Upper lobe of right lung (tissue), 1 donor: ENCODE measurements around the gene RGS3. TPM values are rescaled to one million over a fixed set of nuclear protein-coding genes. Genes with fewer than 3 reads are reported as not detected.

Experiments used
- ATAC-seq: fragments of 200-7000 bp; cut with Tn5 transposase; one replicate; pipeline ENCODE4 v1.9.1; 2020; ENCODE audit warnings: mild to moderate bottlenecking, moderate library complexity
- DNase-seq: peaks from one replicate; pipeline ENCODE4 v3.0.0-alpha.2; 2020
- H3K27ac ChIP-seq: fragments of 200-600 bp; one replicate; pipeline ENCODE4 v1.8.0; 2022
- H3K27me3 ChIP-seq: fragments of 200-600 bp; one replicate; pipeline ENCODE4 v1.8.0; 2022; ENCODE audit warnings: mild to moderate bottlenecking
- H3K36me3 ChIP-seq: fragments of 200-600 bp; one replicate; pipeline ENCODE4 v1.8.0; 2022
- H3K4me1 ChIP-seq: fragments of 200-600 bp; one replicate; pipeline ENCODE4 v1.8.0; 2022
- H3K4me3 ChIP-seq: fragments of 200-600 bp; one replicate; pipeline ENCODE4 v1.8.0; 2022; ENCODE audit warnings: mild to moderate bottlenecking
- H3K9me3 ChIP-seq: fragments of 200-600 bp; one replicate; pipeline ENCODE4 v1.8.0; 2022
- CTCF ChIP-seq: fragments of 200-600 bp; IDR thresholded peaks from one replicate; pipeline ENCODE4 v1.8.0; 2022; ENCODE audit warnings: antibody characterized with exemption
- intact Hi-C: fragments of 100-400 bp; cut with DNase I; formaldehyde crosslinking; loops from one replicate; pipeline ENCODE4 v1.11.0; 2022
- total RNA-seq: library from RNA; stranded (reverse); fragmentation: NEBNext Ultra II Directional; extraction: Animal tissue kit (Norgen Biotek cat#: 25700); gene quantifications from one replicate; pipeline ENCODE4 v1.2.1, GENCODE V29; 2021
- donor health status: DM: no; HTN: yes; CAD: no; lungs with severe emphysema.

The RGS3 gene
- total RNA-seq, 1 donor from 2014 or later, result 71.1 TPM

GRCh38 chr9:113614843-113615648, 151.5 kb downstream of the RGS3 start:
- no peak overlapping the region for H3K4me3 ChIP-seq
- ATAC-seq (peak; percentile 39), DNase-seq (peak; percentile 67)
- peak overlapping the region; percentile 55 for H3K27ac ChIP-seq
- no peaks in the 10 kb centered on the region for H3K36me3 ChIP-seq
- no peaks in the 10 kb centered on the region for H3K9me3 ChIP-seq
- intact Hi-C loops, result no loop called here
- peaks cover 31% of the 10 kb centered on the region for H3K4me1 ChIP-seq
- H3K27me3 ChIP-seq, result no peaks in the 10 kb centered on the region
- no peak for TF ChIP-seq CTCF

- peak overlapping the region; percentile 55 for H3K27ac ChIP-seq
- no peaks in the 10 kb centered on the region for H3K9me3 ChIP-seq
- TF ChIP-seq CTCF, result no peak
- DNase-seq, result peak; percentile 48
- no peaks in the 10 kb centered on the region for H3K27me3 ChIP-seq
- peaks cover 31% of the 10 kb centered on the region for H3K4me1 ChIP-seq
- intact Hi-C loops, result no loop called here
- no peak overlapping the region for H3K4me3 ChIP-seq
- no peak for ATAC-seq
- H3K36me3 ChIP-seq, result no peaks in the 10 kb centered on the region
These were observed 152.6 kb downstream of the RGS3 start for GRCh38 chr9:113616116-113616515.

GRCh38 chr9:113616621-113617496, 153.3 kb downstream of the RGS3 start:
- H3K4me3 ChIP-seq, result no peak overlapping the region
- peak overlapping the region; percentile 55 for H3K27ac ChIP-seq
- H3K4me1 ChIP-seq, result peaks cover 38% of the 10 kb centered on the region
- DNase-seq (peak; percentile 54), ATAC-seq (no peak)
- intact Hi-C loops, result no loop called here
- no peaks in the 10 kb centered on the region for H3K36me3 ChIP-seq
- no peaks in the 10 kb centered on the region for H3K9me3 ChIP-seq
- H3K27me3 ChIP-seq, result no peaks in the 10 kb centered on the region
- no peak for TF ChIP-seq CTCF

- DNase-seq (no peak), ATAC-seq (no peak)
- no peak for TF ChIP-seq CTCF
- no peaks in the 10 kb centered on the region for H3K36me3 ChIP-seq
- H3K9me3 ChIP-seq, result no peaks in the 10 kb centered on the region
- peak overlapping the region; percentile 55 for H3K27ac ChIP-seq
- H3K4me3 ChIP-seq, result no peak overlapping the region
- no peaks in the 10 kb centered on the region for H3K27me3 ChIP-seq
- peaks cover 39% of the 10 kb centered on the region for H3K4me1 ChIP-seq
- intact Hi-C loops, result no loop called here
These were observed 154.0 kb downstream of the RGS3 start for GRCh38 chr9:113617550-113617949.

GRCh38 chr9:113618836-113619490, 155.4 kb downstream of the RGS3 start:
- DNase-seq (peak; percentile 46), ATAC-seq (no peak)
- H3K9me3 ChIP-seq, result no peaks in the 10 kb centered on the region
- H3K27ac ChIP-seq, result no peak overlapping the region
- no peaks in the 10 kb centered on the region for H3K36me3 ChIP-seq
- no peaks in the 10 kb centered on the region for H3K27me3 ChIP-seq
- no peak for TF ChIP-seq CTCF
- no peak overlapping the region for H3K4me3 ChIP-seq
- peaks cover 39% of the 10 kb centered on the region for H3K4me1 ChIP-seq
- intact Hi-C loops, result no loop called here
